GM19099 (cell line): ENCODE results near the gene PPM1F.

Experiments
- POLR2A ChIP-seq: IDR thresholded peaks from 3 replicates; pipeline ENCODE4 v1.6.1; 2011; ENCODE audit warnings: low read depth; ENCODE audit not compliant: insufficient read length; ENCODE audit errors: extremely low read depth

Gene PPM1F

DNA sequence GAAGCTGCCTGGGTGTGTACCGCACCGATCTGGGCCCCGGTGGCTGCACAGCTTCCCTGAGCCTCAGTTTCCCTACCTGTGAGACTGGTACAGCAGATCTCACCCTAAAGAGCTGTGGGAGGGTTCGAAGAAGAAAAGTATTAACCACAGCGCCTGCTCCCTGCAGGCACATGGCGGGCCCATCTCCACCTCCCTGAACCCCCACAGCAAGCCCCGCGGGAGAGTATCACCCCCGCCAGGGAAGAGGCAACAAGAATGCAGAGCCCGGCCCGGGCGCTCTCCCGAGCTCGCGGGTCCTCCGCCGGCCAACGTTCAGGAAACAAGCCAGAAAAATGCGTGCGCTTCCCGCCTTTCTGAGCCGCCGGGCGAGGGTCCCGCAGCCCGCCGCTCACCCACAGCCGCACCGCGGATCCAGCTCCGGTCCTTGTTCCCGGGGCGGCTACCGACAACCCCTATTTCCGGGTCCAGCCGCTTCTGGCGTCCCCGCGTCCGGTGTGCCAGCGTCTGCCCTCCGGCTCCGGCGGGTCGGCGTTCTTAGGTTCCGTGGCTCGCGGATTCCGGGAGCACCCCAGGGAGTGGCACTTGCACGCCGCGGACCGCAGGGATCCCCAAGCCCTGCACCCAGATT lies 29.8 kb upstream of the PPM1F start, which contains the start of gene TOP3B:
TSS of gene TOP3B (minus strand) at position 450 of the 628 bp plus-strand sequence. CDS start 7,078 bp downstream, outside the sequence.
- TF ChIP-seq POLR2A = peak; percentile 96

DNA sequence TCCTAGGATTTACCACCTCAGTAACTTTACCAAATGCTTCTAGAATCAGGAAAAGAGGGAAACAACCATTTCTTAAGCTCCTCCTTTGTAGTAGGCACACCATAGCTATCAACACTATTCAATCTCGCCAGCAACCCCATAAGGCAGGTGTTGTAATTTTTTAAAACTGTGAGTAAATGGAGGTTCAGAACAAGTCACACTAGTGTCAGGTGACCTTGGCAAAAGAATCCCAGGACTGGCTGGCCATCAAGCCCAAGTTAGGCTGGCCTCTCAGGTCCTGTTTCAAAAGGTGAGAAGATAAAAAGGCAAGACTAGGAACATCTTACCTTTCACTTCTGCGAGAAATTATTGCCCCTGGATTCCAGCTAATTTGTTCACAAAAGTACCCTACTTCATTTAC lies 29.2 kb upstream of the PPM1F start:
- TF ChIP-seq POLR2A = no peak

- no peak for TF ChIP-seq POLR2A
Observed at GRCh38 chr22:21980547-21980946, 27.9 kb upstream of the PPM1F start.

- no peak for TF ChIP-seq POLR2A
Observed at GRCh38 chr22:21978564-21979386, 26.1 kb upstream of the PPM1F start.

- TF ChIP-seq POLR2A = no peak
Observed at GRCh38 chr22:21977814-21978213, 25.2 kb upstream of the PPM1F start.

GRCh38 chr22:21975854-21976345 lies 23.3 kb upstream of the PPM1F start:
- no peak for TF ChIP-seq POLR2A

DNA sequence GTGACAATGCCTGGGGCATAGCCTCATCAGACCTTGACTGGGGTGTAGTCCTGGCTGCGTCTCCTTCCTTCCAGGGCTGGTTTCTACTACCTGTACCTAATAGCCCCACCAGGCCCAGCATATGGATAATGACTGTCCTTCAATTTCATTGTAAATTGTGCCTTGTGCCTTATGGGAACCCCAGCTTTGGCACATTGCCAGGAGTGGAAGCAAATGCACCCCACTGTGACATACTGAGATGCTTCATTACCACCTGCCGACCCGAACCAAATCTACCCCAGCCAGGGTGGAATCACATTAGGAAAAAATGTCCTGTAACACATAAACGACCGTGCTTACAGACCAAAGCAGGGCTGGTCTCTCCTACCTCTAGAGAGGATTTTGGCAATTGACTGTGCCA lies 22.6 kb upstream of the PPM1F start:
- no peak for TF ChIP-seq POLR2A

GRCh38 chr22:21974058-21974649 lies 21.5 kb upstream of the PPM1F start:
- no peak for TF ChIP-seq POLR2A

DNA sequence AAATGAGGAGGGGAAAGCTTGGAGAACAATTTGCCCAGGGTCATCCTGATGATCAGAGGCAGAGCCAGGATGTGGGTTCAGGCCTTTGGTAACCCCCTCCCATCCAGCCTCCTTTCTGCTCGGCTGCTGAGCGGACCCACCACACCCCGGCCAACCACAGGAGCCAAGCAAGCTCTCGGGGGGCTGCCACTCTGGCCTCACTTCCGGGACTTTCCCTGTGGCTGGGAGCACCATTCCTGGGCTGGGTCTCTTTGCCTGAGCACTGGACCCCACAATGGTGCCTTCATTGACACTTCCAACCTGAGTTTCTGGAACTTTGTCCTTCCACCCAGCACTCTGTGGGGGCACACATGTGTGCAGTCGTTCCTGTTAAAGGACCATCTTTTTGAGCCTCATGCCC lies 20.2 kb upstream of the PPM1F start:
- no peak for TF ChIP-seq POLR2A

DNA sequence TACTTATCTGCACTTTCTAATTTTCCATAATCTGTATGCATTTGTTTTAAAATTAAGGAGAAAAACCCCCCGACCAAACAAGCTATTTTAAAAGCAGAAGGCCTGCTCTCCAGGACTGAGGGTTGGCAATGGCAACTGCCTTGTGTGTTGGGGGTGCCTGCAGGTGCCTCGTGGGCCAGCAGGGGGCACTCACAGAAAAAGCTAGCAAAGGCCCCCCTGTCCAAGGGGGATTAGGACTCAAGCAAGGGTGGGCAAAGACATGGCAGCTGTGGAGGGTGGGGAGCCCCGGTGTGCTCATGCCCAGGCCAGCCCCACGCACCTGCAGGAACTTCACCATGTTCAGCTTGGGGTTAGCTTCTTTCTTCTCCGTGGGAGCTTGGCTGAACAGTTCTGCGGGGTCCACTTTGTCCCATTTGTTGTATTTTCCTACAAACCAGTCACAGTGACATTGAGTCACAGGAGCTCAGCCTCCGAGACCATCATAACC lies 19.7 kb upstream of the PPM1F start:
- TF ChIP-seq POLR2A = no peak

DNA sequence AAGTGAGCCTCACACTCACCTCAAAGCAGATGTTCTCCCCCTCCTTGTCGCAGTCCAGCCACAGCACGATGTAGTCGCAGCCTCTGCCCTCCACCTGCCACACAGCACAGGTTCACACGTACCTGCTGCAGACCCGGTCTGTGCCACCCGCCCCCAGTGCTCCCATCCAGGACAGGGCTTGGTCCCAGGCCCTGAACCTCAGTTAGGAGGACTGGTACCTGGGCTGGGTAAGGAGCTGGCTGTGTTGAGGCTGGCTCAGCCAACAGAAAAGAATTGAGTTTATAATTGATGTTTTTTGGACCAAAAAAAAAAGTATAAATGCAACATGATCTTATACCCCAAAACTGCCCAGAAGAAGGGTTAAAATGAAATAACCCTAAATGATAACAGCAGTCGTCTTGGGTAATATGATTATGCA lies 19.2 kb upstream of the PPM1F start:
- TF ChIP-seq POLR2A = no peak

DNA sequence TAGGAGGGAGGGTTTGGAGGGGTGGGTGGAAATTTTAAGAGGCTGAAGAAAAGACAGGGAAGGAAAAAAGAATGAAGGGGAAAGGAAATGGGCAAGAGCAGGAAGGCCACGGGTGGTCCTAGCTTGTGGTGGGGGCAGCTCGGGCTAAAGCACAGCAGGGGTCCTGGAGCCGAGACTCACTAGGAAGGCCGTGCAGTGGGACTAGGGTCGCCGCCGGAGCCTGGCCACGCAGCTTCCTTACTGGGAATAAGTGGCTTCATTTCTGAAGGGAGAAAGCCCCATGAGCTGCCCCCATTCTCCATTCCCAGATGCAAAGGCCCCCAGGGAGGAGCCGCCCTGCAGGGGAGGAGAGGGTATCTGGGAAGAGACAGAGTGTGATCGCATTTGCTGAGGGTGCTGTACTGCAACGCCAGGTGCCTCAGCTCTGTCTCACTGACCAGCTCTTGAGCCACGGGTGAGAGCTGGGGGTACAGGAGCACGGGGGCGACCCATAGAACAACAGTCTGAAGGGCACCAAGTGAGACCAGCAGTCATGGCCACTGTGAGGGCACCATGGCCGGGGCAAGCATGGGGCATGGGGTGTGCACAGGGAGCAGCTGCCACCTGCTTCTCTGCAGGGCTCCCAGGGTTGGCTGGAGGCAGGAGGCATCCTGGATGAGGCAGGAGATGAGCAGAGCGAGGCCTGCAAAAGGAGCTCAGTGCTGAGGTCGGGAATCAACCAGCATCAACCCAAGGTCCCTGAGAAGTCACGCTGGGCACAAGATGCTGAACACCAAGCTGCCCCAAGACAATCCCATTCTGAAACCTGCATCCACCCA lies 18.4 kb upstream of the PPM1F start:
- TF ChIP-seq POLR2A = no peak

- TF ChIP-seq POLR2A = no peak
Observed at GRCh38 chr22:21970037-21970799, 17.6 kb upstream of the PPM1F start.
